Colonic mucosa (tissue), 4 donors: ENCODE measurements around the gene PRR5. TPM values are rescaled to one million over a fixed set of nuclear protein-coding genes. Genes with fewer than 3 reads are reported as not detected.
A peak's percentile ranks its signal among the peaks of the same experiment; 100 is the strongest.
"Not testable (repeated sequence)": the region's sequence is repeated elsewhere in the genome, so short reads cannot be mapped to it uniquely, and the experiment has no call there.

ENCODE experiments used
- DNase-seq: peaks from one replicate; pipeline ENCODE4 v3.0.0-alpha.2; 2020
- H3K27ac ChIP-seq: fragments of 200-600 bp; one replicate; pipeline ENCODE4 v1.8.0; 2021
- H3K27me3 ChIP-seq: fragments of 200-600 bp; one replicate; pipeline ENCODE4 v1.8.0; 2021
- H3K36me3 ChIP-seq: fragments of 200-600 bp; one replicate; pipeline ENCODE4 v1.8.0; 2021
- H3K4me1 ChIP-seq: fragments of 200-600 bp; one replicate; pipeline ENCODE4 v1.8.0; 2021; ENCODE audit warnings: mild to moderate bottlenecking
- H3K4me3 ChIP-seq: fragments of 200-600 bp; one replicate; pipeline ENCODE4 v1.8.0; 2021
- H3K9ac ChIP-seq, 2 donors: one replicate each; pipeline ENCODE4 v1.7.0; 2013; ENCODE audit warnings: control low read depth in 2 of 2, low read depth in 2 of 2, low read length in 2 of 2
- H3K9me3 ChIP-seq: fragments of 200-600 bp; one replicate; pipeline ENCODE4 v1.8.0; 2021
- CTCF ChIP-seq: fragments of 200-600 bp; IDR thresholded peaks from one replicate; pipeline ENCODE4 v1.8.0; 2022; ENCODE audit warnings: antibody characterized with exemption, mild to moderate bottlenecking
- intact Hi-C: fragments of 100-400 bp; cut with DNase I; formaldehyde crosslinking; loops from one replicate; pipeline ENCODE4 v1.14.1; 2022
- total RNA-seq, 2 donors: library from RNA; stranded (reverse); fragmentation: NEBNext Ultra II Directional in 1 of 2; extraction: Animal tissue kit (Norgen Biotek cat#: 25700) in 1 of 2; gene quantifications; one replicate each; pipeline ENCODE4 v1.2.1, GENCODE V29; 2021
- donor health status: healthy.
- donor health status: DM: no; HTN: no; CAD: no.
- donor health status: DM: no; HTN: no; CAD: no.

PRR5 gene, protein sequence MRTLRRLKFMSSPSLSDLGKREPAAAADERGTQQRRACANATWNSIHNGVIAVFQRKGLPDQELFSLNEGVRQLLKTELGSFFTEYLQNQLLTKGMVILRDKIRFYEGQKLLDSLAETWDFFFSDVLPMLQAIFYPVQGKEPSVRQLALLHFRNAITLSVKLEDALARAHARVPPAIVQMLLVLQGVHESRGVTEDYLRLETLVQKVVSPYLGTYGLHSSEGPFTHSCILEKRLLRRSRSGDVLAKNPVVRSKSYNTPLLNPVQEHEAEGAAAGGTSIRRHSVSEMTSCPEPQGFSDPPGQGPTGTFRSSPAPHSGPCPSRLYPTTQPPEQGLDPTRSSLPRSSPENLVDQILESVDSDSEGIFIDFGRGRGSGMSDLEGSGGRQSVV
- 10 to 100 TPM; 21.2 to 45.8 TPM for total RNA-seq

DNA sequence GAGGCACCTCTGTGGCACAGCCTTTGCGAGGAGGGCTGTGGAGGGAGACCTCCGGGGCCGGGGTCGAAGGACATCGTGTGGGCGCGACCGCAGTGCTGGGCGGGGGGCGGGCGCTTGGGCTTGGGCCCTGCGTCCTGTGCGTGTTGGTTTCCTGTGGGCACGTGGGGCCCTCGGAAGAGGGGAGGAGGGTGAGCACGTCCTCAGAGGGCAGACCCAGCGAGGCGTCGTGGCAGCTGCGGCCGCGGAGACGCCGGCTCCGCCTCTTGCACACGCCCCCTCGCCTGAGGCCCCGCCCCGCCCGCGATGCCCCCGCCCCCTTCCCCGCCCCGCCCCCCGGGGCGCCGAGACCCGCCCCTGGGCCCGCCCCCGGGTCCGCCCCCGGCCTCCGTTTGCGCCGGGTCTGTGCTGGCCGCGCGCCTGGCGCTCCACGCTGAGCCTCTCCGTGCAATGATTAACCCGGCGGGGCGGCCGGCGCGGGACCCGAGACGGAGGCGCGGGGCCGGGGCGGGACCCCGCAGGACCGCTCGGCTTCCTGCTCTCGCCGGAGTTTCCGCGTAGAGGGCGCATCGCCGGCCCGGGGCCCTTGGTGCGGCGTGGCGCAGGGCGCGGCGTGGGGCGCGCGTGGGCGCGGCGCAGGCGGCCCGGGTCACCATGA is at the start of gene PRR5:
Gene PRR5, plus strand, starts transcription at position 381 of the 655 bp plus-strand sequence. Its CDS starts 271 bp downstream, at position 652.
- Histone ChIP-seq H3K9me3 (no peaks in the 10 kb centered on the region), H3K27me3 (no peaks in the 10 kb centered on the region), H3K9ac (peak within 1 kb of the TSS; percentile 85 to 90), H3K36me3 (no peaks in the 10 kb centered on the region), H3K4me3 (peak within 1 kb of the TSS; percentile 56), H3K27ac (peak within 1 kb of the TSS; percentile 39), H3K4me1 (peaks cover 8% of the 10 kb centered on the region)
- DNase-seq = peak; percentile 87
- no peak for TF ChIP-seq CTCF
- intact Hi-C loops = no loop called here

DNA sequence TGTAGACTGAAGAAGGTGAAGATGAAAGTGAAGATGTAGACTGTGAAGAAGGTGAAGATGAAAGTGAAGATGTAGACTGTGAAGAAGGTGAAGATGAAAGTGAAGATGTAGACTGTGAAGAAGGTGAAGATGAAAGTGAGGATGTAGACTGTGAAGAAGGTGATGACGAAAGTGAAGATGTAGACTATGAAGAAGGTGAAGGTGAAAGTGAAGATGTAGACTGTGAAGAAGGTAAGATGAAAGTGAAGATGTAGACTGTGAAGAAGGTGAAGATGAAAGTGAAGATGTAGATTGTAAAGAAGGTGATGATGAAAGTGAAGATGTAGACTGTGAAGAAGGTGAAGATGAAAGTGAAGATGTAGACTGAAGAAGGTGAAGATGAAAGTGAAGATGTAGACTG is 49.1 kb upstream of the PRR5 start:
- intact Hi-C loops = not testable (repeated sequence)

GRCh38 chr22:44658311-44658953 is 43.6 kb upstream of the PRR5 start:
- Histone ChIP-seq H3K9ac (peak overlapping the region in 1 of 2 donors; percentile 43), H3K4me3 (no peak overlapping the region), H3K27ac (peak overlapping the region; percentile 22), H3K9me3 (no peaks in the 10 kb centered on the region), H3K36me3 (no peaks in the 10 kb centered on the region), H3K27me3 (no peaks in the 10 kb centered on the region), H3K4me1 (peaks cover 5% of the 10 kb centered on the region)
- TF ChIP-seq CTCF = no peak
- no peak for DNase-seq
- intact Hi-C loops = no loop called here

More for the DNA sequence above, 49.1 kb upstream of the PRR5 start:
- not testable (repeated sequence) for H3K36me3 ChIP-seq, H3K27me3 ChIP-seq, H3K9ac ChIP-seq, H3K27ac ChIP-seq, H3K9me3 ChIP-seq, H3K4me1 ChIP-seq, H3K4me3 ChIP-seq, DNase-seq

- no peak for TF ChIP-seq CTCF
- H3K9ac ChIP-seq = no peak overlapping the region
- no peak for DNase-seq
- H3K4me1 ChIP-seq = peaks cover 5% of the 10 kb centered on the region
- no peaks in the 10 kb centered on the region for H3K36me3 ChIP-seq
- intact Hi-C loops = no loop called here
- no peak overlapping the region for H3K4me3 ChIP-seq
- H3K27me3 ChIP-seq = no peaks in the 10 kb centered on the region
- peak overlapping the region; percentile 22 for H3K27ac ChIP-seq
- H3K9me3 ChIP-seq = no peaks in the 10 kb centered on the region
Observed at GRCh38 chr22:44659140-44659539, 42.9 kb upstream of the PRR5 start.

DNA sequence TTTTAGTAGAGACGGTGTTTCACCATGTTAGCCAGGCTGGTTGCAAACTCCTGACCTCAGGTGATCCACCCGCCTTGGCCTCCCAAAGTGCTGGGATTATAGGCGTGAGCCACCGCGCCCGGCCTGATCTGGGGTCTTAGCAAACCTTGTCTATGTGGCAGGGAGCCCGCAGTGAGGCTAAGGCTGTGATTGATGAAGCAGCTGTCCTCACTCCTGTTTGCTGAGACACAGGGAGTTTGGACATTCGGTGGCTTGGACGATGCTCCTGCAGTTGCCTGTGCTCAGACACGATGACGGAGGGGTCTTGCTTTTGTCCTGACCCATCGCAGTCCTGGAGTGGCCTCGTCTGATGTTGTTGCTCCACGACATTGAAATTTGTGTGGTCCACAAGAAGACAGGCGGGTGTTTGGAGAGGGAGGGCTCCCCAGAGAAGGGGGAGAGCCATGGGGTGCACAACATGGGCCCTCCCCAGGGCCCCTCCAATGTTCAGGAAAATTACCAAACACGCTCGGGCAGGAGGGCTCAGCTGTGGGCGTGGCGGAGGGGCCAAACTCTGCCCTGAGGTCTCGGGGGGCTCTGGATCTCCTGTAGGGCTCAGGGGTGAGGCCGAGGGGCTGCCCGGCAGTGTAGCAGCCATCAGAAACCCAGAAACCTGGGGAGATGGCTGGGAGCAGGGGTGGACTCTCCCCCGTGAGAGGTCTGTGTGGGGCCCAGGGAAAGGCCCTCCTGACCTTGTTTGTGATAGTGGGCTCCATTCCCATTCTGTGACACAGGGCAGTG is 41.8 kb upstream of the PRR5 start:
- Histone ChIP-seq H3K27ac (no peak overlapping the region), H3K9me3 (no peaks in the 10 kb centered on the region), H3K27me3 (no peaks in the 10 kb centered on the region), H3K36me3 (no peaks in the 10 kb centered on the region), H3K4me3 (no peak overlapping the region), H3K9ac (no peak overlapping the region), H3K4me1 (peaks cover 5% of the 10 kb centered on the region)
- intact Hi-C loops = no loop called here
- no peak for TF ChIP-seq CTCF
- no peak for DNase-seq
